Neural cell (in vitro differentiated cells): ENCODE data around the gene DPM3. TPM values are rescaled to one million over a fixed set of nuclear protein-coding genes. Genes with fewer than 3 reads are reported as not detected.

Experiments used
- H2AFZ ChIP-seq: fragments of 200-600, 300-800 bp; sonication (generic), shearing (Covaris generic); 2 replicates; pipeline ENCODE4 v1.6.0; 2014; ENCODE audit warnings: low read depth, mild to moderate bottlenecking, antibody characterized with exemption, low read length, moderate library complexity
- H3F3A ChIP-seq: fragments of 200-600 bp; shearing (Covaris generic); 2 replicates; pipeline ENCODE4 v1.6.1; 2016; ENCODE audit warnings: mild to moderate bottlenecking, moderate library complexity, mixed read lengths, antibody characterized with exemption, low read length; ENCODE audit not compliant: insufficient read depth, poor library complexity, severe bottlenecking
- H3K27ac ChIP-seq: fragments of 200-600, 300-800 bp; sonication (generic), shearing (Covaris generic); 2 replicates; pipeline ENCODE4 v1.5.1; 2014; ENCODE audit warnings: mild to moderate bottlenecking, low read length, moderate library complexity
- H3K27me3 ChIP-seq: fragments of 300-800, 200-600 bp; sonication (generic), shearing (Covaris generic); 2 replicates; pipeline ENCODE4 v1.6.0; 2014; ENCODE audit warnings: mild to moderate bottlenecking, low read depth, low read length, moderate library complexity; ENCODE audit not compliant: insufficient read depth
- H3K36me3 ChIP-seq: fragments of 300-800, 200-600 bp; sonication (generic), shearing (Covaris generic); 2 replicates; pipeline ENCODE4 v1.5.1; 2014; ENCODE audit warnings: mild to moderate bottlenecking, antibody characterized with exemption, low read length, moderate library complexity; ENCODE audit not compliant: insufficient read depth
- H3K4me2 ChIP-seq: fragments of 300-800, 200-600 bp; sonication (generic), shearing (Covaris generic); 2 replicates; pipeline ENCODE4 v1.6.0; 2014; ENCODE audit warnings: mild to moderate bottlenecking, low read length
- H3K4me3 ChIP-seq: fragments of 300-800, 200-600 bp; sonication (generic), shearing (Covaris generic); 2 replicates; pipeline ENCODE4 v1.5.1; 2014; ENCODE audit warnings: mild to moderate bottlenecking, low read length, moderate library complexity
- H3K79me2 ChIP-seq: fragments of 200-600 bp; shearing (Covaris generic); replicated peaks from 2 replicates; pipeline ENCODE4 v1.6.0; 2014; ENCODE audit warnings: mild to moderate bottlenecking, low read length, moderate library complexity; ENCODE audit not compliant: insufficient read depth
- H3K9ac ChIP-seq: fragments of 300-800, 200-600 bp; sonication (generic), shearing (Covaris generic); 2 replicates; pipeline ENCODE4 v1.6.1; 2016; ENCODE audit warnings: mild to moderate bottlenecking, low read length, mixed read lengths
- H3K9me2 ChIP-seq: fragments of 200-600 bp; shearing (Covaris generic); 2 replicates; pipeline ENCODE4 v1.6.1; 2016; ENCODE audit warnings: mild to moderate bottlenecking, low read length, mixed read lengths; ENCODE audit not compliant: insufficient read depth
- H3K9me3 ChIP-seq: fragments of 200-600, 300-800 bp; sonication (generic), shearing (Covaris generic); 2 replicates; pipeline ENCODE4 v1.6.1; 2016; ENCODE audit warnings: mild to moderate bottlenecking, mixed run types, low read length, moderate library complexity, mixed read lengths
- H4K20me1 ChIP-seq: fragments of 200-600 bp; shearing (Covaris generic); 2 replicates; pipeline ENCODE4 v1.6.1; 2016; ENCODE audit warnings: mild to moderate bottlenecking, mixed run types; ENCODE audit not compliant: insufficient read depth
- CTCF ChIP-seq: fragments of 450-650 bp; IDR thresholded peaks from 2 replicates; pipeline ENCODE4 v1.5.1; 2014; ENCODE audit warnings: antibody characterized with exemption, mild to moderate bottlenecking, moderate library complexity; ENCODE audit not compliant: poor library complexity, severe bottlenecking
- EP300 ChIP-seq: fragments of 450-650 bp; conservative IDR thresholded peaks from 2 replicates; pipeline ENCODE4 v1.6.1; 2014; ENCODE audit warnings: antibody characterized with exemption, mild to moderate bottlenecking, moderate library complexity; ENCODE audit not compliant: poor library complexity, severe bottlenecking
- EZH2 ChIP-seq: fragments of 200-600, 300-800 bp; shearing (Covaris generic), sonication (generic); IDR thresholded peaks from 2 replicates; pipeline ENCODE4 v1.6.1; 2014; ENCODE audit warnings: antibody characterized with exemption, low read length, borderline replicate concordance, mild to moderate bottlenecking; ENCODE audit not compliant: insufficient read depth, poor library complexity, severe bottlenecking
- MXI1 ChIP-seq: fragments of 450-650 bp; conservative IDR thresholded peaks from 2 replicates; pipeline ENCODE4 v1.6.1; 2014; ENCODE audit warnings: antibody characterized with exemption, mild to moderate bottlenecking; ENCODE audit not compliant: poor library complexity, severe bottlenecking
- POLR2AphosphoS5 ChIP-seq: IDR thresholded peaks from 2 replicates; pipeline ENCODE4 v1.6.1; 2012
- RAD21 ChIP-seq: fragments of 450-650 bp; conservative IDR thresholded peaks from 2 replicates; pipeline ENCODE4 v1.6.1; 2014; ENCODE audit warnings: antibody characterized with exemption, mild to moderate bottlenecking, moderate library complexity
- REST ChIP-seq: IDR thresholded peaks from 2 replicates; pipeline ENCODE4 v1.6.1; 2012; ENCODE audit warnings: borderline replicate concordance
- SMC3 ChIP-seq: fragments of 450-650 bp; conservative IDR thresholded peaks from 2 replicates; pipeline ENCODE4 v1.6.1; 2014; ENCODE audit warnings: antibody characterized with exemption, mild to moderate bottlenecking, moderate library complexity; ENCODE audit not compliant: poor library complexity
- TAF1 ChIP-seq: IDR thresholded peaks from 2 replicates; pipeline ENCODE4 v1.6.1; 2012; ENCODE audit warnings: low read depth
- polyA plus RNA-seq: library from polyadenylated mRNA; depleted of rRNA; stranded (reverse); fragments of >200 nt; gene quantifications from 2 replicates; pipeline ENCODE4 v1.2.3, GENCODE V29; 2014

Gene DPM3
- polyA plus RNA-seq, 1 donor from 2014 or later: 150 TPM

GRCh38 chr1:155185783-155186066 lies 45.4 kb upstream of the DPM3 start:
- H3K4me3 ChIP-seq: no peak overlapping the region
- TF ChIP-seq RAD21 (no peak), REST (no peak), MXI1 (no peak), TAF1 (no peak), EZH2 (no peak), EP300 (no peak), POLR2AphosphoS5 (no peak), SMC3 (no peak), CTCF (no peak)
- H3K4me2 ChIP-seq: no peak overlapping the region
- no peaks in the 10 kb centered on the region for H3K79me2 ChIP-seq
- no peaks in the 10 kb centered on the region for H3K9me2 ChIP-seq
- H3F3A ChIP-seq: no peaks in the 10 kb centered on the region
- H3K27me3 ChIP-seq: no peaks in the 10 kb centered on the region
- H2AFZ ChIP-seq: no peak overlapping the region
- H3K9ac ChIP-seq: no peak overlapping the region
- H3K9me3 ChIP-seq: no peaks in the 10 kb centered on the region
- no peak overlapping the region for H3K27ac ChIP-seq
- H3K36me3 ChIP-seq: no peaks in the 10 kb centered on the region
- H4K20me1 ChIP-seq: no peaks in the 10 kb centered on the region

- Histone ChIP-seq H3K9me2 (no peaks in the 10 kb centered on the region), H4K20me1 (no peaks in the 10 kb centered on the region), H3K9me3 (no peaks in the 10 kb centered on the region), H2AFZ (no peak overlapping the region), H3K36me3 (no peaks in the 10 kb centered on the region), H3F3A (no peaks in the 10 kb centered on the region), H3K4me3 (no peak overlapping the region), H3K27ac (no peak overlapping the region), H3K9ac (no peak overlapping the region), H3K4me2 (no peak overlapping the region), H3K79me2 (no peaks in the 10 kb centered on the region), H3K27me3 (no peaks in the 10 kb centered on the region)
- TF ChIP-seq TAF1 (no peak), EP300 (no peak), EZH2 (no peak), REST (no peak), POLR2AphosphoS5 (no peak)
Measured at GRCh38 chr1:155184835-155185782, 44.8 kb upstream of the DPM3 start.
